Peyer's patch (tissue), 4 donors: ENCODE data around the gene RNF220.

ENCODE experiments used
- CTCF ChIP-seq, 6 experiments: fragments of 450-650 bp in 4 of 6; fragments of 200-600 bp in 2 of 6; sonication (generic) in 1 of 6; IDR thresholded peaks; one replicate each; pipeline ENCODE4 v1.5.1; 2017 to 2019; ENCODE audit warnings: antibody characterized with exemption in 6 of 6, mild to moderate bottlenecking in 3 of 6, moderate library complexity in 1 of 6
- POLR2A ChIP-seq, 2 donors: fragments of 450-650 bp; IDR thresholded peaks; one replicate each; pipeline ENCODE4 v1.5.1; 2017; ENCODE audit warnings: antibody characterized with exemption in 2 of 2, mild to moderate bottlenecking in 2 of 2, moderate library complexity in 2 of 2

- TF ChIP-seq CTCF (IDR thresholded peaks at IDR 0.05) = no peak
- no peak for TF ChIP-seq POLR2A (IDR thresholded peaks at IDR 0.05)
Observed at GRCh38 chr1:44572572-44572879, 167.5 kb downstream of the RNF220 start.
